Fibroblast of lung (primary cell): ENCODE data around the gene PDLIM3. TPM values are rescaled to one million over a fixed set of nuclear protein-coding genes. Genes with fewer than 3 reads are reported as not detected.

Experiments
- DNase-seq, 2 donors: peaks; one replicate each; pipeline versions ENCODE4 v3.0.0 to v3.0.0-alpha.2; 2010; ENCODE audit warnings: low read depth in 2 of 2
- H2AFZ ChIP-seq: 2 replicates; pipeline ENCODE4 v1.5.1; 2012; ENCODE audit warnings: low read length, control low read depth, inconsistent platforms
- H3K27ac ChIP-seq: 2 replicates; pipeline ENCODE4 v1.5.1; 2011; ENCODE audit warnings: low read length, control low read depth; ENCODE audit not compliant: insufficient read depth
- H3K27me3 ChIP-seq: 2 replicates; pipeline ENCODE4 v1.5.1; 2011; ENCODE audit warnings: mild to moderate bottlenecking, low read length; ENCODE audit not compliant: control insufficient read depth, insufficient read depth
- H3K36me3 ChIP-seq: 2 replicates; pipeline ENCODE4 v1.5.1; 2011; ENCODE audit warnings: low read length; ENCODE audit not compliant: control insufficient read depth, insufficient read depth
- H3K4me1 ChIP-seq: 2 replicates; pipeline ENCODE4 v1.5.1; 2011; ENCODE audit warnings: low read length; ENCODE audit not compliant: control insufficient read depth, insufficient read depth; ENCODE audit errors: extremely low read depth
- H3K4me2 ChIP-seq: 2 replicates; pipeline ENCODE4 v1.5.1; 2011; ENCODE audit warnings: low read length, control low read depth; ENCODE audit not compliant: insufficient read depth; ENCODE audit errors: extremely low read depth
- H3K4me3 ChIP-seq, 4 experiments: fragments of 200-600 bp in 1 of 4; sonication (generic) in 1 of 4; replicated peaks in 1 of 4; 2 replicates each; pipeline ENCODE4 v1.5.1; 2011 to 2016; ENCODE audit warnings: low read length in 4 of 4, low read depth in 3 of 4, mild to moderate bottlenecking in 3 of 4, control low read depth in 2 of 4, inconsistent platforms in 1 of 4, mixed read lengths in 1 of 4; ENCODE audit not compliant: insufficient read depth in 1 of 4; ENCODE audit errors: control extremely low read depth in 1 of 4
- H3K79me2 ChIP-seq: 2 replicates; pipeline ENCODE4 v1.5.1; 2012; ENCODE audit warnings: mild to moderate bottlenecking, low read length, inconsistent platforms; ENCODE audit not compliant: control insufficient read depth, insufficient read depth
- H3K9ac ChIP-seq: 2 replicates; pipeline ENCODE4 v1.5.1; 2011; ENCODE audit warnings: mild to moderate bottlenecking, low read length, control low read depth; ENCODE audit not compliant: insufficient read depth
- H3K9me3 ChIP-seq: 2 replicates; pipeline ENCODE4 v1.5.1; 2012; ENCODE audit warnings: low read depth, low read length; ENCODE audit not compliant: control insufficient read depth, insufficient read depth
- H4K20me1 ChIP-seq: 2 replicates; pipeline ENCODE4 v1.5.1; 2011; ENCODE audit warnings: low read length; ENCODE audit not compliant: control insufficient read depth, insufficient read depth; ENCODE audit errors: extremely low read depth
- CTCF ChIP-seq, 2 donors: IDR thresholded peaks in 1 of 2; conservative IDR thresholded peaks in 1 of 2; 1 replicate in 1 of 2; 2 replicates in 1 of 2; pipeline ENCODE4 v1.5.1; 2011 to 2012; ENCODE audit warnings: low read length in 2 of 2, control low read depth in 1 of 2, inconsistent platforms in 1 of 2, low read depth in 1 of 2, mild to moderate bottlenecking in 1 of 2
- EZH2 ChIP-seq: IDR thresholded peaks from 2 replicates; pipeline ENCODE4 v1.5.1; 2012; ENCODE audit warnings: low read length, control low read depth, mild to moderate bottlenecking; ENCODE audit errors: missing control alignments
- polyA plus RNA-seq, 2 donors: library from polyadenylated mRNA; depleted of rRNA in 1 of 2; stranded (reverse) in 1 of 2; unstranded in 1 of 2; fragments of >200 nt; gene quantifications; 2 replicates each; pipeline ENCODE4 v1.2.1, GENCODE V29; 2011 to 2012; ENCODE audit warnings: missing spikeins in 1 of 2
- total RNA-seq: library from RNA; depleted of rRNA; stranded (reverse); fragments of >200 nt; gene quantifications from 2 replicates; pipeline ENCODE4 v1.2.1, GENCODE V29; 2014

Gene PDLIM3
- total and polyA plus RNA-seq, 2 donors (not counting 1 experiment from before 2014, with no cell fraction given) = 8.7 to 20.8 TPM

- Histone ChIP-seq H3K4me3 (no peak overlapping the region), H3K79me2 (no peaks in the 10 kb centered on the region), H4K20me1 (no peaks in the 10 kb centered on the region), H2AFZ (peak overlapping the region; percentile 75), H3K9ac (no peak overlapping the region), H3K27ac (peak overlapping the region; percentile 32), H3K36me3 (no peaks in the 10 kb centered on the region), H3K27me3 (no peaks in the 10 kb centered on the region), H3K4me2 (no peak overlapping the region), H3K9me3 (no peaks in the 10 kb centered on the region), H3K4me1 (peaks cover 5% of the 10 kb centered on the region)
- no peak for DNase-seq
- TF ChIP-seq CTCF (conservative IDR thresholded peaks at IDR 0.05 in 1 of 2, IDR thresholded peaks at IDR 0.05 in 1 of 2; ENCODE audit: low read depth in 1 of 2, low read length in 2 of 2) = no peak
- no peak for TF ChIP-seq EZH2
Observed at GRCh38 chr4:185576314-185576961, 41.1 kb upstream of the PDLIM3 start.

- peak overlapping the region; percentile 54 for H3K4me2 ChIP-seq
- H4K20me1 ChIP-seq = no peaks in the 10 kb centered on the region
- no peak overlapping the region for H3K9ac ChIP-seq
- no peaks in the 10 kb centered on the region for H3K27me3 ChIP-seq
- H3K4me1 ChIP-seq = peaks cover 5% of the 10 kb centered on the region
- H2AFZ ChIP-seq = peak overlapping the region; percentile 86
- H3K27ac ChIP-seq = peak overlapping the region; percentile 66
- H3K79me2 ChIP-seq = no peaks in the 10 kb centered on the region
- no peaks in the 10 kb centered on the region for H3K9me3 ChIP-seq
- peak; percentile 66 to 85 for DNase-seq
- H3K4me3 ChIP-seq = no peak overlapping the region
- no peak for TF ChIP-seq CTCF (conservative IDR thresholded peaks at IDR 0.05 in 1 of 2, IDR thresholded peaks at IDR 0.05 in 1 of 2; ENCODE audit: low read depth in 1 of 2, low read length in 2 of 2)
- TF ChIP-seq EZH2 = no peak
- H3K36me3 ChIP-seq = no peaks in the 10 kb centered on the region
Observed at GRCh38 chr4:185573651-185574199, 38.4 kb upstream of the PDLIM3 start.

- TF ChIP-seq CTCF (conservative IDR thresholded peaks at IDR 0.05 in 1 of 2, IDR thresholded peaks at IDR 0.05 in 1 of 2; ENCODE audit: low read depth in 1 of 2, low read length in 2 of 2) (no peak), EZH2 (no peak)
- Histone ChIP-seq H3K27ac (no peak overlapping the region), H3K9ac (no peak overlapping the region), H3K4me1 (peaks cover 19% of the 10 kb centered on the region), H3K79me2 (no peaks in the 10 kb centered on the region), H3K4me2 (no peak overlapping the region), H3K36me3 (no peaks in the 10 kb centered on the region), H3K4me3 (no peak overlapping the region), H3K27me3 (no peaks in the 10 kb centered on the region), H4K20me1 (no peaks in the 10 kb centered on the region), H2AFZ (no peak overlapping the region), H3K9me3 (no peaks in the 10 kb centered on the region)
- no peak for DNase-seq
Observed at GRCh38 chr4:185570727-185571126, 35.4 kb upstream of the PDLIM3 start.
